22Rv1 (cell line): ENCODE measurements around the gene ATXN1L.
A peak's percentile ranks its signal among the peaks of the same experiment; 100 is the strongest.
"Not testable (repeated sequence)": the region's sequence is repeated elsewhere in the genome, so short reads cannot be mapped to it uniquely, and the experiment has no call there.

Experiments
- H3K27ac ChIP-seq: fragments of 450-650 bp; 2 replicates; pipeline ENCODE4 v1.5.1; 2017
- CTCF ChIP-seq: fragments of 450-650 bp; IDR thresholded peaks from 2 replicates; pipeline ENCODE4 v1.5.1; 2017; ENCODE audit warnings: mild to moderate bottlenecking
- ZFX ChIP-seq: fragments of 450-650 bp; IDR thresholded peaks from 2 replicates; pipeline ENCODE4 v1.6.1; 2017; ENCODE audit warnings: antibody characterized with exemption, borderline replicate concordance

Gene ATXN1L

GRCh38 chr16:71896764-71897368 is 51.1 kb downstream of the ATXN1L start:
- peak overlapping the region; percentile 93; the same call in 1 of the 2 replicates for H3K27ac ChIP-seq
- TF ChIP-seq CTCF (no peak), ZFX (no peak)

GRCh38 chr16:71899171-71899570 is 53.4 kb downstream of the ATXN1L start:
- no peak overlapping the region for H3K27ac ChIP-seq
- no peak for TF ChIP-seq CTCF
- no peak for TF ChIP-seq ZFX

- no peak for TF ChIP-seq CTCF
- TF ChIP-seq ZFX: no peak
- H3K27ac ChIP-seq: no peak overlapping the region
These were observed 57.0 kb downstream of the ATXN1L start for GRCh38 chr16:71902656-71903365.

DNA sequence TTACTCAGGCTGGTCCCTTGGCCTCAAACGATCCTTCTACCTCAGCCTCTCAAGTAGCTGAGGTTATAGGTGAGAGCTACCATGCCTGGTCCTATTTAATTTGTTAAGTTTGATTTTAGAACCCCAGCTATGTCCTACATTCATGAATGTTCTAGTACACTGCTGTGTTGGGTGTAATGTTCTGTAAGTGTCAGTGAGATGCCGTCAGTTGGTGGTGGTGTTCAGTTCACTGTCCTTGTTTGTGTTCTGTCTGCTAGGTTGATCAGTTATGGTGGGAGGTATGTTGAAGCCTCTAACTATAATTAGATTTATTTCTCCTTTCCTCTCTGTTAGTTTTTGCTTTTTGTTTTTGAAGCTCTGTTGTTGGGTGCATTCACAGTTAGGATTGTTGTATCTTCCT is 57.8 kb downstream of the ATXN1L start:
- H3K27ac ChIP-seq: no peak overlapping the region
- no peak for TF ChIP-seq ZFX
- TF ChIP-seq CTCF: no peak

GRCh38 chr16:71904239-71904638 is 58.5 kb downstream of the ATXN1L start:
- TF ChIP-seq ZFX (no peak), CTCF (no peak)
- H3K27ac ChIP-seq: no peak overlapping the region

- not testable (repeated sequence) for H3K27ac ChIP-seq
These were observed 60.0 kb downstream of the ATXN1L start for GRCh38 chr16:71905765-71906164.
